ENCODE measurements around the gene FLVCR2. TPM values are rescaled to one million over a fixed set of nuclear protein-coding genes. Genes with fewer than 3 reads are reported as not detected.
A peak's percentile ranks its signal among the peaks of the same experiment; 100 is the strongest.

FLVCR2 gene
- total RNA-seq, 6 donors from 2014 or later, result 19.4 to 41.3 (median 31.8) TPM

DNA sequence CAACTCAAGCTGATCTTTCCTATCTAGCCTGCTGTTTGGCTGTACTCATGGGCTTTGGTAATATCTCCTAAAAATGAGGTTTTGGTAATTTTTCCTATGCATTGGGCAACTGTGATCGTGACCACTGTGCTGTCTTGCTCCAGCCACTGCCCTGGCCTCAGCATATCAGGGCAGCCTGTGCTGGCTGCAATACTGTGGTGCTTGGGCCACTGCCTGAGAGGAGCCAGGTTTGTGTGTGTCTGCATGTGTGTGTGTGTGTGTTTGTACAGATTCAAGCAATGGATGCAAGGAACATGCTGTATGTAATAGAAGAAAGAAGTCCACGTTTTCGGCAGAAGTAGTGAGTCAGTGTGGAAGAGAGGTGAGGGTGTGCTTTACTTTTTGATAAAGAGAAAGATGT, 69.2 kb downstream of the FLVCR2 start:
- no peak for TF ChIP-seq POLR2AphosphoS5 (IDR thresholded peaks at IDR 0.05)
- TF ChIP-seq, protein P1, sequence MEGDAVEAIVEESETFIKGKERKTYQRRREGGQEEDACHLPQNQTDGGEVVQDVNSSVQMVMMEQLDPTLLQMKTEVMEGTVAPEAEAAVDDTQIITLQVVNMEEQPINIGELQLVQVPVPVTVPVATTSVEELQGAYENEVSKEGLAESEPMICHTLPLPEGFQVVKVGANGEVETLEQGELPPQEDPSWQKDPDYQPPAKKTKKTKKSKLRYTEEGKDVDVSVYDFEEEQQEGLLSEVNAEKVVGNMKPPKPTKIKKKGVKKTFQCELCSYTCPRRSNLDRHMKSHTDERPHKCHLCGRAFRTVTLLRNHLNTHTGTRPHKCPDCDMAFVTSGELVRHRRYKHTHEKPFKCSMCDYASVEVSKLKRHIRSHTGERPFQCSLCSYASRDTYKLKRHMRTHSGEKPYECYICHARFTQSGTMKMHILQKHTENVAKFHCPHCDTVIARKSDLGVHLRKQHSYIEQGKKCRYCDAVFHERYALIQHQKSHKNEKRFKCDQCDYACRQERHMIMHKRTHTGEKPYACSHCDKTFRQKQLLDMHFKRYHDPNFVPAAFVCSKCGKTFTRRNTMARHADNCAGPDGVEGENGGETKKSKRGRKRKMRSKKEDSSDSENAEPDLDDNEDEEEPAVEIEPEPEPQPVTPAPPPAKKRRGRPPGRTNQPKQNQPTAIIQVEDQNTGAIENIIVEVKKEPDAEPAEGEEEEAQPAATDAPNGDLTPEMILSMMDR (IDR thresholded peaks at IDR 0.05), result no peak
- no peak for TF ChIP-seq EP300 (IDR thresholded peaks at IDR 0.05)
- TF ChIP-seq POLR2A (IDR thresholded peaks at IDR 0.05), result no peak
- Histone ChIP-seq H3K9me3 (no peaks in the 10 kb centered on the region), H3K27me3 (no peaks in the 10 kb centered on the region), H3K36me3 (peaks cover 17 to 48% (median 30%) of the 10 kb centered on the region in 4 donors), H3K4me3 (no peak overlapping the region), H3K27ac (peak overlapping the region; percentile 52 to 68 (median 56)), H3K4me1 (peaks cover 18 to 36% (median 21%) of the 10 kb centered on the region in 4 donors)
- WGBS, 2 donors, result 54 to 66% methylated on average over 3 of the region's 3 CpGs
- DNase-seq (peak in 1 of 2 donors; percentile 27), ATAC-seq (ENCODE audit: low FRiP score in 2 of 2) (peak in 1 of 2 donors; percentile 44)

DNA sequence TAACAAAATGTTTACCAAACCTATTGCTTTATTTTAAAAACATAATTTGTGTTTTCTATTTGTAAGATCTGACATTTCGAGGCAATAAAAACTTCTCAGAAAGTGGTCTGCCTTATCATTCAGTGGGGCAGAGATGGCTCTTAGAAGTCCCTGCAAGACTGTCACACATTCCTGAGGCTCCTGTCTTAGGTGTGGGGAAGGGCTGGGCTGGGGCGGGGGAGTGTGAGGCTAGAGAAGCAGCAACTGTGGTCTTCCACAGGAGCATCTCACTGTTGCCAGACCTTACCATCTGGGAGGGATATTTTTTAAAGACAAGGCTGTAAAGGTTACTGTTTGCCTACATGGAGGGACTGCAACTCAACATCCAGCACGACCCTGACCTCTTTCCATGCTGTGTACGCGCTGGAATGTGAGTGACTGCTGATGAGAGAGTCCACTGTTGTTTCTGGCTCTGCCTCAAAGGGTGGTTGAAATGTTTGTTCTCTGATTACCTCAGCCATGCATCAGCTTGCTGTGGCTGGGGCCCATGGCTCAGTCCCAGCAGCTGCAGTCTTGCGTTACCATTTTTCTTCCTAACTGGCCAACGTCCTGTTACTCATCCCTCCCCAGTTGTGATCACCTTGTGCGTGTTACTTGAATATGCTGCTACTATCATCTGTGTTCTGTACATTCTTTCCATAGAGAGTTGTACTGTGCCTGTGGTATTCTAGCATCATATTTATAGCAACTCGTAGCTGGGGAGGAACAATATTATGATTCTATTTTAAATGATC, 69.8 kb downstream of the FLVCR2 start:
- H3K27ac ChIP-seq, result peak overlapping the region; percentile 52 to 68 (median 56)
- DNase-seq (peak in 1 of 2 donors; percentile 77), ATAC-seq (ENCODE audit: low FRiP score in 2 of 2) (peak; percentile 82 to 86)
- H3K9me3 ChIP-seq, result no peaks in the 10 kb centered on the region
- H3K4me3 ChIP-seq, result no peak overlapping the region
- peaks cover 17 to 54% (median 34%) of the 10 kb centered on the region in 4 donors for H3K36me3 ChIP-seq
- 46 to 57% methylated on average over 9 of the region's 9 CpGs for WGBS, 2 donors
- TF ChIP-seq POLR2AphosphoS5 (IDR thresholded peaks at IDR 0.05) (peak; percentile 23 to 60), POLR2A (IDR thresholded peaks at IDR 0.05) (no peak), EP300 (IDR thresholded peaks at IDR 0.05) (no peak)
- TF ChIP-seq, protein P1 (IDR thresholded peaks at IDR 0.05), result no peak
- H3K27me3 ChIP-seq, result no peaks in the 10 kb centered on the region
- peaks cover 18 to 36% (median 21%) of the 10 kb centered on the region in 4 donors for H3K4me1 ChIP-seq

DNA sequence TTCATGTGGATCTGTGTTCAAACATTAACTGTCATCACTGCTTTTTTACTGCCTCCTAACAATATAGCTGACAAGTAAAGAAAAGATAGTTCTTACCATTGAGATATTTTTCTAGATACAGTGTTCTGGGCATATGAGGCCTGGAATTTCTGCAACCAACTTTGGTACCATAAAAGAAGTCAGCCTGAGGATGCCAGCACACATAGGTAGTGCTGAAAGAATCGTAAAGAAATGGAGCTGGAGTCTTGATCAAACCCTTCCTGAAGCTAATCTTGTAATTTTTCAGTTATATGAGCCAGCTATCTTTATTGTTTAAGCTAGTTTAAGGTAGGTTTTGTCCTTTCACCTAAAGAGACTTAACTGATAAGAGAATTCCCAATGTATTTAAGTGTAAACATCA, 70.9 kb downstream of the FLVCR2 start:
- peaks cover 18 to 36% (median 23%) of the 10 kb centered on the region in 4 donors for H3K4me1 ChIP-seq
- H3K27me3 ChIP-seq, result no peaks in the 10 kb centered on the region
- no peak overlapping the region for H3K4me3 ChIP-seq
- no peaks in the 10 kb centered on the region for H3K9me3 ChIP-seq
- ATAC-seq (ENCODE audit: low FRiP score in 2 of 2) (no peak), DNase-seq (no peak)
- TF ChIP-seq, protein P1 (IDR thresholded peaks at IDR 0.05), result no peak
- TF ChIP-seq POLR2AphosphoS5 (IDR thresholded peaks at IDR 0.05) (no peak), POLR2A (IDR thresholded peaks at IDR 0.05) (no peak), EP300 (IDR thresholded peaks at IDR 0.05) (no peak)
- WGBS, 2 donors, result 97% methylated on average over 1 of the region's 1 CpG
- peak overlapping the region in 3 of 4 donors; percentile 18 to 59 (median 37) for H3K27ac ChIP-seq
- H3K36me3 ChIP-seq, result peaks cover 17 to 57% (median 35%) of the 10 kb centered on the region in 4 donors

DNA sequence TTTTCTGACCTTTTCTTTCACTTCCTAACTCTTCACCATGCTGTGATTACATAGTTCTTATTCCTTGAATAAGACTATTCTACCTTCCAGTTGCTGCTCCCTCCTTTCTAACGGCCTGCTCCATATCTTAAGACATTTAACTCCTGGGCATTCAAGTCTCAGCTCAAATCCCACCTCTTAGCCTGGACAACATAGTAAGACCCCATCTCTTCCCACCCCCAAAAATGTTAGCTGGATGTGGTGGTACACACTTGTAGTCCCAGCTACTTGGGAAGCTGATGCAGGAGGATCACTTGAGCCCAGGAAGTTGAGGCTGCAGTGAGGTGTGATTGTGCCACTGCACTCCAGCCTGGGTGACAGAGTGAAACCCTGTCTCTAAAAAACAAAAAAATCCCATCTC, 71.4 kb downstream of the FLVCR2 start:
- Histone ChIP-seq H3K4me3 (no peak overlapping the region), H3K27ac (peak overlapping the region; percentile 14 to 59 (median 28)), H3K4me1 (peaks cover 18 to 36% (median 23%) of the 10 kb centered on the region in 4 donors), H3K9me3 (no peaks in the 10 kb centered on the region), H3K36me3 (peaks cover 17 to 62% (median 35%) of the 10 kb centered on the region in 4 donors), H3K27me3 (no peaks in the 10 kb centered on the region)
- 72 to 87% methylated on average over 1 of the region's 1 CpG for WGBS, 2 donors
- no peak for DNase-seq
- TF ChIP-seq POLR2AphosphoS5 (IDR thresholded peaks at IDR 0.05) (no peak), POLR2A (IDR thresholded peaks at IDR 0.05) (no peak)
- ATAC-seq (ENCODE audit: low FRiP score in 2 of 2), result no peak

DNA sequence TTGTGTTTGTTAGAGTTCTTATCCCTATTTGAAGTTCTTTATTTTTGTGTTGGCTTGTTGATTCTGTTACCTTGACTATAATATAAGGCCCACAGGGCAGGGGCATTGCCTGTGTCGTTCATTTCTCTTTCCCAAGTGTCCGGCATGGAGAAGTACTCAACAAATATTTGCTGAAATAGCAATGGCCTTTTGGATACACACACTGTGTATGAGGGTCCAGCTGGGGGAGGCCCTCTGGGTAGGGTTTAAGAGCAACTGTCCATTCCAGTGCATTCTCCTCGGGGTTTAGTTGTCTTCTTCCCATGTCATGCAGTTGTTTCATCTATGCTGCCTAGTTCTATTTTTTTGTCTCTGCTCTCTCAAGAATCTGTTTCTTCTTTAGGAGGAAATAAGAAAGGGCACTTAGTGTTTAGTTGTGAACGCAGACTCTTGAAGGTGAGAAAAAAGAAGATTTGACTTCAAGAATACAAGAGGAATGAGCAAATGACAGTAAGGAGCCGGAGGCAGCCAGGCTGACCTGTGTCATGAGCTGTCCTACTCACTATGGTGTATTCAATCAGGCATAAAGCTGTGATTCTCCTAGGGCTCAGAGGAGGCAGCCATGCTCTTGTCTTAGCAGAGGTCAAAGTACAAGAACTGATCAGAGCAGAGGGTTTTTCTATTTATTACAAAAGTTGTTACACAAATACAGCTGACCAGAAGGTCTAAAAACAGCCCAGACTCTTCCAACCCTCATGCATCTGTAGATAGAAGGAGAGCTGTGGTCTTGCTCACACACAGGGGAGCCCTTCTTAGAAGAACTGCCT, 72.0 kb downstream of the FLVCR2 start:
- no peak for DNase-seq
- Histone ChIP-seq H3K4me1 (peaks cover 18 to 36% (median 23%) of the 10 kb centered on the region in 4 donors), H3K27ac (peak overlapping the region; percentile 14 to 59 (median 28)), H3K9me3 (no peaks in the 10 kb centered on the region), H3K36me3 (peaks cover 17 to 67% (median 42%) of the 10 kb centered on the region in 4 donors), H3K27me3 (no peaks in the 10 kb centered on the region), H3K4me3 (no peak overlapping the region)
- ATAC-seq (ENCODE audit: low FRiP score in 2 of 2), result no peak
- WGBS, 2 donors, result 73 to 77% methylated on average over 5 of the region's 5 CpGs
- TF ChIP-seq POLR2AphosphoS5 (IDR thresholded peaks at IDR 0.05), result no peak
- TF ChIP-seq, protein P1 (IDR thresholded peaks at IDR 0.05), result no peak
- no peak for TF ChIP-seq POLR2A (IDR thresholded peaks at IDR 0.05)
- TF ChIP-seq EP300 (IDR thresholded peaks at IDR 0.05), result no peak
